MV-4-11 (cell line): ENCODE results near the gene PRADC1.
"Not testable (repeated sequence)": the region's sequence is repeated elsewhere in the genome, so short reads cannot be mapped to it uniquely, and the experiment has no call there.

ENCODE experiments used
- DNase-seq: peaks from one replicate; lab custom pipeline; 2025; lab: John Stamatoyannopoulos, UW

The PRADC1 gene

DNA sequence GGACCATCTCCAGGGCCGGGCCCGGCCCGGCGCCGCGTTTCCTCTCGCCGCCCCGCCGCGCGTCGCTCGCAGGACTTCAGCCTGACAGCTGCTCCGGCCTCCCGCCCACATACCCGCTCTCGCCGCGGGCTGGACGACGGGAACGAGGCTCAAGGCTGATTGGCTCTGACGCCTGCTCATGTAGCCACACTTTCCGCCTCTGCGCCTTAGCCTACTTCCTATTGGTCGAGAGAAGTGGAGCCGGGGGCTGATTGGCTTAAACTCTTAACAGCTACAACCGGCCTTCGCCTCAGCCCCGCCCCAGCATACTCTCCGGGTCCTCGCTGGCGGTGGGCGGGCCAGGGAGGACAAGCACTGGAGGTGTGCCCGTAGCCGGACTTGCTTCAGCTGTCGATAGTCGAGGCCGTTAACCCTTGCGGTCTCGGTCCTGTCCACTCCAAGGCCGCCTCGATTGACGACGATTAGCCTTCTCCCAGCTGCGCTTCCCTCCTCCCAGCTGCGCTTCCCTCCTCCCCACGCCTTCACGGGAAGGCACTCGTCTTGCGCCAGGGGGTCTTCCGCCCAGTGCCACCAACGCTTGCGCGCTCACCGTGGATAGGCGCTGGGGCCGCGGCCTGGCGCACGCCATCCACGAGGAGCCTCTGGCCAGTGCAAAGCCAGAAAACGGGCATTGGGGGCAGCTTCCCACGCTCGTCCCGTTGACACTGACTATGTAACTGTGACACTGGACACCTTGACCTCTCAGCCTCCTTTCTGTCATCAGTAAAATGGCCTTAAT lies at the start of gene PRADC1:
Gene PRADC1, minus strand, starts transcription at position 86 of the 778 bp plus-strand sequence. Its CDS starts 79 bp downstream, at position 7.
- peak; percentile 99 for DNase-seq

DNA sequence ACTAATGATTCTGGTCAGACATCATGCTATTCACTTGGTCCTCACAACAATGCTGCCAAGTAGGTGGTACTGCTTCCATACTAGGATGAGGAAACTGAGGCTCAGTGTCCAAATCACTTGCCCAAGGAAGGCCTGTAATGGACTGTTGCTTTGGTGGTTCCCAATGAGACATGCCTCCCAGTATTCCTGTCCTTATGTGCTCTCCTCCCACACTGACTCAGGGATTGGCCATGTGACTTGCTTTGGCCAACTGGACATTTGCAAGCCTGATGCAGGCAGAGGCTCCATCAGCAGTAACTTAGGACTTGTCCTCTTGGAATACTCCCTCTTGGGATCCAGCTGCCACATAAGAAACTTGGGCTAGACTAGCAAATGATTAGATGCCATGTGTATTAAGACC lies 48.2 kb upstream of the PRADC1 start:
- no peak for DNase-seq

DNA sequence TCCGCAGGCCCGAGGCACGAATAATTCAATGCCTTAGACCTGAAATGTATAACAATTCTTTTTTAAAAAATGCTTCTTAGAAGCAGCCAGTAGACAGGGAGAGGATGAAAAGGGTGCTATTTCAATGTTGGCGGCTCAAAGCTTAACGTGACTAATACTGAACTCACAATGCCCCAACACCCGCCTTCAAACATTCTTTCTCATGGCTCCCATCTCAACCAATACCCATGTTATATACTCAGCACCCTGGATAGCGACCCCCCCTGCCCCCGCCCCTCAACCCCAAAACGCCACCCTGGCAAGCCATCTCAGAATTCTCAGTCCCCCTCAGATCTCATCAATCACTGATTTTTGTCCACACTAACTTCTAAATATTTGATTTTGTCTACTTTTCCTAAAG lies 46.8 kb upstream of the PRADC1 start:
- no peak for DNase-seq

DNA sequence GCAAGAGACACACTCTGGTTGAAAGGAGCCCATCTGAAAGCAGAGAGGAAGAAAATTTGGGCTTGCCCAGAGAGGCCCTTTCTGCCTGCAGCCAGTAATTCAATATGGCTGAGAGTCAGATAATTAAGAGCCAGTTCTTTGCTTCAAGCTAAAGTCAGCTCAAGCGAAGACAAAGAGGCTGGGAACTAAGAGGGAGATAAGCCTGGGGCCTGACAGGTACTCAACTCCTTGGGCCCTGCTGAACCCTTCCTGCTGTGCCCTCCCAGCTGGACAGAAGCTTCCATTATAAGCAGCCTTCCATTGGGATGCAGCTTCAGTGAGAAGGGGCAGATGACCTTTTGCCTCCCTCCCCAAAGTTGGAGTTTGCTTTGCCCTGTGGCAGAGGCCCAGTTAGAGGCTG lies 39.2 kb upstream of the PRADC1 start:
- no peak for DNase-seq

DNA sequence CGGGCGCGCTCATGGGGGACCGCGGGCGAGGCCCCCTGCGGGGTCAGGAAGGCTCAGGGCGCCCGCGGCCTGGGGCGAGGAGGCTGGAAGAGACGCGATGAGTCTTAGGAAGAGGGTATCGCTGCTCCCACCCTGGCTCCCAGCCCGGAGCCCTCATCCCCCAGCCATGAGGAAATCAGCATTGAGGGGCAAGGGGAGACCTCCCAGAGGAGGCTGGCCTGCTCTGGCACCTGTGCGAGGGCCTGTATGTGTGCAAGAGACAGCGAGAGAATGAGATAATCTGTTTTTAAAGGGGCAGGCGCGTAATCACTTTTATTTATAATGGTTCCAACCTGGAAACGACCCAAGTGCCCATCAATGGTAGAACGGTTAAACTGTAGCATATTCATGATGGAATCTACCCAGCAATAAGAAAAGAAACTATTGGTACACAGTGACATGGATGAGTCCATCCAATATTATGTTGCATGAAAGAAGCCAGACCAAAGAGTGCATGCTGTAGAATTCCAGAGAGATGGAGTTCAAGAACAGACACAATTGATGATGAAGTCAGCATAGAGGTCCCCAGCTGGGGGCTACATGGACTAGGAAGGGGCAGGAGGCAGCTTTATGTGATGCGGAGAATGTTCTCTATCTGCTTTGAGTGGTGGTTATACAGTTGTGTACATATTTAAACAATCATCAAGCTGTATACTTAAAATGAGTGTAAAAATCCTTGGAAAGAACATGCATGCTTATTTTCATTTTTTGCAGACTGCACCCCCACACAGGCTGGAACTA lies 36.8 kb upstream of the PRADC1 start:
- no peak for DNase-seq

DNA sequence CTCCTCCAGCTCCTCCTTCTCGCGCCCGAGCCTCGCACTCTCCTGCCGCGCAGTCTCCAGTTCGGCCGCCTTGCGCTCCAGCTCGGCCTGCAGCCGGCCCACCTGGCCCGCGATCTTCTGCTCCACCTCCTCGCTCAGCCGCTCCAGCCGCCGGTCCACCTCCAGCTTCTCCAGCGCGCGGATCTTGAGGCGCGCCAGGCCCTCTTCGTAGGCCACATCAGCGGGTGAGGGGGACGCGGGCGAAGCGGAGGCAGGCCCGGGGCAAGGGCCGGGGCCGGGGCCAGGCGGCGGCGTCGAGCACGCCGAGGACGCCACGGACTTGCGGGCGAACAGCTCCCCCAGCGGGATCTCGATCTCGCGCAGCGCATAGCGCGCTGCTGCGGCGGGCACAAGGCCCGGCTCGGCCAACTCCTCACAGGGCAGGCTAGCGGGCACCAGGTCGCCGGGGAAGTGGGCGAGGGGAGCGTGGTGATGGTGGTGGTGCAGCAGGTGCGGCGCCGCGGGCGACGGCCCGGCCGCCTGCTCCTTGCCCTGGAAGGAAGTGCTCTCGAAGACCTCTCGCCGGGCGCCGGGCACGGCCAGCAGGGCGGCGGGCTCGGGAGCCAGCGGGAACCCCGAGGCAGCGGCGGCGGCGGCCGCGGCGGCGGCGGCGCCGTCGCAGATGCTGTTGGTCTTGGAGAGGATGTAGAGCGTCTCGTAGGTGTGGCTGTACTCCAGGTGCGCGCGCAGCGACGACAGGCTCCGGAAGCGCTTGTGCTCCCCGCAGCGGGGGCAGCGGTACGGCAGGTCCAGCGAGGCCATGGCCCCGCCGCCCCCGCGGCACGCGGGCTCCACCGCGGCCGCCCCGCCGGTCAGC lies 36.0 kb upstream of the PRADC1 start:
- no peak for DNase-seq

DNA sequence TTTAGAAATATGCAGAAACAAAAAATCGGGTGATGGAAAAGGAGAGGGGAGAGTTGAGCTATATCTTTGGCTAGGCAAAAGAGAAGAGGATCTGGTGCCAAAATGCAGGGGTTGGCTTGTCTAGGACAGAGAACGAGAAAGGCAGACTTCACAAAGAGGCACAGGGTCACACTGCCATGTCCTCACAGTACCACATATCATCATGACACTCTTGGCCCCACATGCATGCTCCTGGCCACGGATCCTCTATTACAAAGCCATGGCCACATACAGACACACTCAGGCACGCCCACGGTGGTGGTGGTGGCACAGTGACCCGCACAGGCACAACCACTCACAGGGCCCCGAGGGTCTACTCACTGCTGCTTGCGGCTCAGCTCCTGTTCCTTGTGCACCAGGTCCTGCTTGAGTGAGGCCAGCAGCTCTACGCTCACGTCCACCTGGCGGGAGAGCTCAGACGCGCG lies 35.4 kb upstream of the PRADC1 start:
- DNase-seq = no peak

DNA sequence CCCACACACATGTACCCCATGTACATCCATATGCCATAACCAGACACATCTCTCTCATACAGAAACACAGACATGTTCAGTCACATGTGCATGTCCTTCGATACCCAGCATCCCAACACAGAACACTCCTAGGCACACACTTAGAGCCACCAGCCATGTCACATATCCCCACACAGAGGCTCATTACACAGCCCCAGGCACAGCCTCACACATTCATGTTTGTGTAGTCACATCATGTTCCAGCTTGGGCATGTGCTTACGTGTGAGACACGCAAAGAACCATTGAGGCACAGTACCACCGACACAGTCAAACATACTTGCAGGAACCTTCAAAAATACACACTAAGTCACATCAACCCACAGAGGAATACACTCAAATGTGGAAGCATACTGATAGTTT lies 34.0 kb upstream of the PRADC1 start:
- DNase-seq = no peak

DNA sequence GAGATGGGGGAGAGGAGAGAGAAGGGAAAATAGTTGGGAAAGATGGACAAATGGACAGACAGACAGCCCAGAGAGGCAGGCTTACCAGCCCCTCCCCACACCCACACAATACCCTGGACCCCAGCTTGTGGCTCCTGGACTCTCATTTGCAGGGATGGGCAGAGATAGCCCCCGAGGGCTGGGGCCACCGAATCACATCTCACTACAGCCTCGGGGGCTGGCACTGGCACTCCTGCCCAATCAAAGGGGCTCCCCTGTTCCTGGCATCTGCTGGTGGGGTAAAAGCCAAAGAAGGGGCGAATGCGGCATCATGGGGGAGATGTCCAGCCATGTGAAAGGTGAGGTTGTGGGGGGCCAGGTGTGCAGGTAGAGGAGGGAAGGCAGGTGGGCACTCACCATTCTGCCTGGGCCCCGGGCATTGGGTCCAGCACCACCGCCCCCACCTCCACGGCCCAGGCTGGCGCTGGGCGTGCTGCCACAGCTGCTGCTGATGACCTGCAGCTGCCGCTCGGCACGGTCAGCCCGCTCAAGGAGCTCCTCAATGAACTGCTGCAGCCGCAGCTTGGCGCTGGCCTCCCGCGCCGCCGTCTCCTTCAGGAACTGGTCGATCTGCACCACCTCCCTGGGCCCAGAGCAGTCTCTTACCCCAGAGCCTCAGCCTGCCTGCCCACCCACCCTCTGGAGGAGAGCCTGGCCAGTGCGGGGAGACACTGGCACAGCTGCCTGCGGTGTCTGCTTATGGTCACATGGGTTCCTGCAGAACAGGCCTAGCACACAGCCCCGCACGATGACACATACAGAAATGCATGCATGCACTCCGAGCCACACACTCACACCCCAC lies 33.2 kb upstream of the PRADC1 start:
- DNase-seq = no peak

DNA sequence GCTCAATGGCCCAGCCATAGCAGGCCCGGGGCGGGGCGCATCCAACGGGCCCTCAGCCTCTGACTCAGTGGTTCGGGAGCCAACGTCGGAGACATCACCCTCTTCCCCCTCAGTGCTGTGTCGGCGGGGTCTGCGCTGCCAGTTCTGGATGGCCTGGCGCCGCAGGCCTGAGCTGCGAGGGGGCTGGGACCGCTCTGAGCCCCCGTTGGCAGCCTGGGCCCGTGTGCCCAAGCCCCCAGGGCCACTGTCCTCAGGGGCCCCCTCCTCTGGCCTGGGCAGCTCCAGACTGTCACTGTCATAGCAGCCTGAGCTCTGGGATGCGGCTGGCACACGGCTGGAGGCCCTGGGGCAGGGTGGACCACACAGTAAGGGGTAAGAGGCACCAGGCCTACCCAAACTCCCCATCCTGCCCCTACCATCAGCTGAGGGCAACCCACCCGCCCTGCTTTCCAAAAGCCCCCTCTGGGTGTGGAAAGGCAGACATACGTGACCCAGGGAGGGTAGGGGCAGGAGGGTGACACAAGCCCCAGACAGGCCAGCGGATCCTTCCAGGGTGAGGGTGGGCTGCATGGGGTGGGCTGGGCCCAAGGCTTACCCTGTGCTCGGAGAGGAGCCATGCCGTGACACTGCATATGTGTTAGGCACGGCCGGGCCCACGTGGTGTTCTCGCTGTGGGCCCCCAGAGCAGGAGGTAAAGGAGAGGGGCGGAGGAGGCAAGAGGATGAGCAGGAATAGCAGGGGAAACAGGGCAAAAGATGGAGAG lies 32.4 kb upstream of the PRADC1 start:
- no peak for DNase-seq

DNA sequence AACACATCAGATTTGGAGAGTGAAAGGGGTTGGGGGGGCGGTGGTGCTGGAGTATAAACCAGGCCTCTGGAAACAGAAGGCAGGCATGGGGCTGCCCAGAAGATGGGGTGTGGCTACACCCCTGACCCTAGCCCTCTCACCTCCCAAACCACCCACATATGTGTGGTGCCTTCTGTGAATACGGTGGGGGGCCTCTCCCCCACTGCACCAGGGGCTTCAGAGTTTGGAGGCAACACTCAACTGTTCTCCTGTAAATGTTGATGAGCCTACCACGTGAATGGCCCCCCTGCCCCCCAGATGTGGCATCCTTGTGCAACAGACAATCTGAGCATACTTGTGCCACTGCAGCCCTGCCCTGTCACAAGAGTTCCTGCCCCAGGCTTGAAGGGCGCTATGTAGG lies 31.7 kb upstream of the PRADC1 start:
- DNase-seq = no peak

DNA sequence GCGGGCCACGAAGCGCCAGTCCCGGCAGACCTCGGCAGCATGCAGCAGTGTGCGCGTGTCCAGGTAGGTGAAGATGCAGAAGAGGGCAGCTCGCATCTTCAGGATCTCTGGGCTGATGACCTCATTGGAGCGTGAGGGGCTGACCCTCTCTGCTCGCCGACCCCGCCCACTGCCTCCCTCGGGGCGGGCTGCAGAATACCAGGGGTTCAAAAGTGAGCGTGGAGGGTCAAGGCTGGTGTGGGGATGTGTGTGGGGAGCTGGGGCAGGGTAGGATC lies 31.2 kb upstream of the PRADC1 start:
- no peak for DNase-seq

DNA sequence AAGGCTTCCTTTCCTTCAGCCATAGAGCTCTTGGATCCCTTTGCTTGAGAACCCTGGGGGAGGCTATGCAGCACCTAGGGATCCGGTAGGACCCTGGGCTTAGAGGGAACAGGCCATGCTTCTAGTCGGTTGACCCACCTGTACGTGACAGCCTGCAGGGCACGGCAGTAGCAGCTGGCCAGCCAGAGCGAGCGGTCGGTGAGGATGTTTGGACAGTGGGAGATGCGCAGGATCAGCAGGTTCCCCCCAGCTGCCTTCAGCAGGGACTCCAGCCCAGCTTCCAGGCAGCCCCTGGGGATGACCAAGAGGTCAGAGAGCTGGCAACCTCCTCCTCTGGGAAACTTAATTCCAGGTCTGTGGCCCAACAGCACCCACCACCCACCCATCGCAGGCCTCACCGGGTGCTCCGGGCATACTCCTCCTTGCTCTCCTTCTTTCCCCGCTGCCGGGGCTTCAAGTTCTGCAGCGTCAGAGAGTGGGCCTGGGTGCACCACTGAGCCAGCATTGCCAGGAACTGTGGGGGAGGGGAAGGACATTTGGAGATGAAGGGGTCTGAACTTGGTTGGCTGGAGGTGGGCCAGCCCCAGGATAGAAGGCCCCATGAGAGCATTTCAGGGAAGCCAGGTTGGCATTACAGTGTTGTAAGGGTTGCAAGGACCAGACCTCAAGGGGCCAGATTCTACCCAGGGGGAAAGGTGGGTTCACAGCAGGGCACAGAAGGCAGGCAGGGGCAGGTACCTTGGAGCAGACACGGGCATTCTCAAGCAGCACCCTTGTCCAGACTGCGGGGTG lies 30.7 kb upstream of the PRADC1 start:
- no peak for DNase-seq

DNA sequence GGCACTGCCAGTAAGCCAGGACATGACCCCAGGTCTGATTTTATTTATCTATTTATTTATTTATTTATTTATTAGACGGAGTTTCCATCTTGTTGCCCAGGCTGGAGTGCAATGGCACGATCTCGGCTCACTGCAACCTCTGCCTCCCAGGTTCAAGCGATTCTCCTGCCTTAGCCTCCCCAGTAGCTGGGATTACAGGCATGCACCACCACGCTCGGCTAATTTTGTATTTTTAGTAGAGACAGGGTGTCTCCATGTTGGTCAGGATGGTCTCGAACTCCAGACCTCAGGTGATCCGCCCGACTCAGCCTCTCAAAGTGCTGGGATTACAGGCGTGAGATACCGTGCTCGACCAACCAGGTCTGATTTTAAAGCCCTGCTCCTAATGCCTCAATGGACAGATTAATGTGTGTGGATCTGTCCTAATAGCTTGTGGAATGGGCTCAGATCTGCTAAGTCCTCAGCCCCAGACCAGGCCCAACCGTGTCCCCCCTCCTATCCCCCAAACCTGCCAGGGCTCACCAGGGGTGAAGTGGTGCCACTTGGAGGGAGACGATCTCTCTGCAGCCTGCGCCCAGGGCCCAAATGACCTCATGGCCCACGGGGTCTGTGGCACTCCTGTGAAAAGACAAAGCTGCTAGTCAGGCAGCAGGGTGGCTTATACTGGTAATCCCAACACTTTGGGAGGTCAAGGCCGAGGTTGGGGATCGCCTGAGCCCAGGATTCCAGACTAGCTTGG lies 29.8 kb upstream of the PRADC1 start:
- DNase-seq = not testable (repeated sequence)

DNA sequence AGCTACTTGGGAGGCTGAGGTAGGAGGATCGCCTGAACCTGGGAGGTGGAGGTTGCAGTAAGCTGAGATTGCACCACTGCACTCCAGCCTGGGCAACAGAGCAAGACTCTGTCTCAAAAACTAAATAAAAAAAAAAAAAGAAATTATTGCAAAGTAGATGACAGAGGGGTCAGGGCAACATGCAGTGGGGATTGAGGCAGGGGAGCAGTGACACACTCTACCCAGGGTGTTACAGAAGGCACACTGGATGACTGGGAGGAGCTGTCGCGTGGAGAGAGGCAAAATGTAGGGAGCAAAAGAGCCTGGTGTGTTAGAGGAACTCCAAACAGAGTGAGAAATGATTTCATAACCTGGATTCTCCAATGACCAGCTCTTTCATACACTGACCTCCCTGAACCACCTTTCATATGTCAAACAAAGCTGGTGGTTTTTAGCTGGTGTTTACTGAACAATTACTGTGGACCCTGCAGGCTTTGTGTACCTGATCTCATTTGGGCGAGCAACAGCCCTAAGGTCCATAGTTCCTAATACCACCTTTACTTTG lies 29.1 kb upstream of the PRADC1 start:
- no peak for DNase-seq

DNA sequence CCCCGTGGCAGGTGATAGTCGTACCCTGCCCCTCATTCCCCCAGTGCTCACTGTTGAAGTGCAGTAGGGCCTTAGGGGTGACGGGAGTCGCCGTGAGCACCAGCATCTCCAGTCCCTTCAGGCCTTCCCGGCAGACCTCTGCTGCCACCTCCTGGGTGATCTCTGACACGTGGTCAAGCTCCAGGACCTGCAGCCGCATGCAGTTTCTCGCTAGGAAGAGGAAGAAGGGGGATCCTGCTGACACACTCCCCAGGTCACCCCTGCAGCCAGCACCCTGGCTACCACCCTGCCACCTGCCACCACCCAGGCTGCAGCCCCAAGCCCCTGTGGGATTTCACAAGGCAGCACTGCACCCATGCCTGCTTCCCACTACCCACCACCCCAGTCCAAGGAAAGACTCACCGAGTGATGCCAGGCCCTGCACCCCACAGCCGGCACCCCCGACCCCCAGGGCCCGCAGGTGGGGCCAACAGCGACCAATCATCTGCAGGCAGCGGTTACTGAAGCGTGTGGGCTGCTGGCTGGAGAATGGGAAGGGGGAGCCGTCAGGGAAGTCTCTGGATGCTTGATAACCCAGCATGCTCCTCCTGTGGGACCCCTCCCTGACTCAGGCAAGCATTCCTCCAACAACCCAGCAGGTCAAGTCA lies 27.4 kb upstream of the PRADC1 start:
- peak; percentile 45 for DNase-seq

DNA sequence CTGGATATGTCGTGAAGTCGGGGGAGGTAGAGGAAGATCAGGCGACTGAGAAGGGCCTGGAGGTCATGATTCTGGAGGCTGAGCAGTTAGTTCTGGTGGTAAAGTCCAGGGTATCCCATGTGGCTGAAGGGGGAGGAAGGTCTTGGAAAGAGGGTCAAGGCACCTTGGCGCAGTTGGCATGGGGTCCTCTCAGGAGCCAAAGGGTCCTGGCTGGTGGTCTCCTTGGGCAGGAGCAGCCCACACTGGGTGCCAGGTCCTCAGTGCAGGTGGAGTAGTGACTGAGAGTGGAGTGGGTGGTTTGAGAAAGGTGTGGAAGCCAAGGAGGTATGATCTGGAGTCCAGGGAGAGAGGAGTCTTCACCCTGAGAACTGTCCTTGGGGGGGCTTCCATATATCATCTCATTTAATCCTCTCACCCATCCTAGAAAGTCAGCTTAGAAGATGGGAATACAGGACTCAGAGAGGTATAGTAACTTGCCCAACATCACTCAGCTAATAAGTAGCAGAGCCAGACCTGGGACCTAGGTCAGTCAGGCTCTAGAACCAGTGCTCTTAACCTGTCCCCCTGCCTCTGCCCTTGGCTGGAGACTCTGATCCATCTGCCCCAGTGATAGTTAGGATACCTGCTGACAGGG lies 26.8 kb upstream of the PRADC1 start:
- no peak for DNase-seq

DNA sequence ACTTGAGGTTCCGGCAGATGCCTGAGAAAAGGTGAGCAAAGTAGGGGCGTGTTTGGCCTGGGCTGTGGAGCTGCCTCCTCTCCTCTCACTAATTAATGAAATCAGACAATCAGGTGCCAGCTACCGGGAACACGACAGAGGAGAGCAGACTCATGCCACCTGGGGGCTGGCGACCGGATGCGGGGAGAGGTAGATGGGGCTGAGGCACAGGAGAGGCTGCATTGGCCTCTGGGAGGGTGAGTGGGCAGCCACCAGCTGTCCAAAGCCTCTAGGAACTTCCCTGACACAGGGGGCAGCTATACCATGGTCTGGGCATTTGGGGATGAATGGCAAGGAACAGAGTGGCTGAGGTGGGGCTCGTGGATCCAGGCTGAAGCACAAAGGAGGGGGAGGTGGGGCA lies 26.2 kb upstream of the PRADC1 start:
- no peak for DNase-seq
